ENCODE results near the gene TEAD1.

The TEAD1 gene

GRCh38 chr11:12884751-12885318 is 210.6 kb downstream of the TEAD1 start:
- no peak for DNase-seq (ENCODE audit: insufficient read length, low spot score)
- TF ChIP-seq CTCF (IDR thresholded peaks at IDR 0.05; ENCODE audit: insufficient read depth, missing control alignments): no peak
- no peak for FAIRE-seq

GRCh38 chr11:12885717-12886239 is 211.6 kb downstream of the TEAD1 start:
- no peak for TF ChIP-seq CTCF (IDR thresholded peaks at IDR 0.05; ENCODE audit: insufficient read depth, missing control alignments)
- FAIRE-seq (no peak), DNase-seq (ENCODE audit: insufficient read length, low spot score) (no peak)

- DNase-seq (ENCODE audit: insufficient read length, low spot score) (no peak), FAIRE-seq (no peak)
- TF ChIP-seq CTCF (IDR thresholded peaks at IDR 0.05; ENCODE audit: insufficient read depth, missing control alignments): no peak
These were observed 212.3 kb downstream of the TEAD1 start for GRCh38 chr11:12886508-12886907.

GRCh38 chr11:12888525-12889158 is 214.4 kb downstream of the TEAD1 start:
- peak; percentile 68 for DNase-seq (ENCODE audit: insufficient read length, low spot score)
- TF ChIP-seq CTCF (IDR thresholded peaks at IDR 0.05; ENCODE audit: insufficient read depth, missing control alignments): peak; percentile 82
- FAIRE-seq: no peak

- no peak for DNase-seq (ENCODE audit: insufficient read length, low spot score)
- no peak for TF ChIP-seq CTCF (IDR thresholded peaks at IDR 0.05; ENCODE audit: insufficient read depth, missing control alignments)
- no peak for FAIRE-seq
These were observed 215.0 kb downstream of the TEAD1 start for GRCh38 chr11:12889243-12889642.

- TF ChIP-seq CTCF (IDR thresholded peaks at IDR 0.05; ENCODE audit: insufficient read depth, missing control alignments): no peak
- DNase-seq (ENCODE audit: insufficient read length, low spot score): no peak
- FAIRE-seq: no peak
These were observed 216.3 kb downstream of the TEAD1 start for GRCh38 chr11:12890476-12890875.
